Calu3 (cell line): ENCODE measurements around the gene TYW1. TPM values are rescaled to one million over a fixed set of nuclear protein-coding genes. Genes with fewer than 3 reads are reported as not detected.
"Not testable (repeated sequence)": the region's sequence is repeated elsewhere in the genome, so short reads cannot be mapped to it uniquely, and the experiment has no call there.

ENCODE experiments used
- BruUV-seq: library from RNA; stranded (reverse); fragments of 400-500 nt; replicated peaks from 2 replicates; lab custom pipeline; 2021; lab: Mats Ljungman, UMichigan
- CTCF ChIA-PET: fragments of 300-600 bp; sonication (Branson Sonifier 250); formaldehyde crosslinking; loops from one replicate; lab custom pipeline; 2022; ENCODE audit warnings: antibody characterized with exemption; lab: Charles Lee
- DNase-seq: peaks from one replicate; pipeline ENCODE4 v3.0.0; 2022
- H3K27ac Mint-ChIP-seq: one replicate; pipeline ENCODE4 v1.8.0; 2022; ENCODE audit warnings: mixed read lengths; ENCODE audit not compliant: unreplicated experiment
- H3K27me3 Mint-ChIP-seq: one replicate; pipeline ENCODE4 v1.8.0; 2022; ENCODE audit warnings: mixed read lengths; ENCODE audit not compliant: unreplicated experiment
- H3K36me3 Mint-ChIP-seq: one replicate; pipeline ENCODE4 v1.8.0; 2022; ENCODE audit warnings: mild to moderate bottlenecking, moderate library complexity, mixed read lengths; ENCODE audit not compliant: insufficient read depth, unreplicated experiment
- H3K4me1 Mint-ChIP-seq: one replicate; pipeline ENCODE4 v1.8.0; 2022; ENCODE audit warnings: mild to moderate bottlenecking, low read depth, mixed read lengths; ENCODE audit not compliant: unreplicated experiment
- H3K4me3 Mint-ChIP-seq: one replicate; pipeline ENCODE4 v1.8.0; 2022; ENCODE audit warnings: mild to moderate bottlenecking, low read depth, moderate library complexity, mixed read lengths; ENCODE audit not compliant: unreplicated experiment
- H3K9me3 Mint-ChIP-seq: one replicate; pipeline ENCODE4 v1.8.0; 2022; ENCODE audit warnings: low read depth, mixed read lengths; ENCODE audit not compliant: unreplicated experiment
- CTCF ChIP-seq: fragments of 200-600 bp; IDR thresholded peaks from one replicate; pipeline ENCODE4 v1.8.0; 2022; ENCODE audit warnings: antibody characterized with exemption; ENCODE audit not compliant: unreplicated experiment
- intact Hi-C: fragments of 100-400 bp; cut with micrococcal nuclease; formaldehyde crosslinking; loops from one replicate; pipeline ENCODE4 v1.10.0; 2022; ENCODE audit not compliant: unreplicated experiment
- total RNA-seq: library from RNA; stranded (reverse); gene quantifications from 2 replicates; pipeline ENCODE4 v1.2.3, GENCODE V29; 2022

Gene TYW1
- total RNA-seq, 1 experiment from 2014 or later, result 12.1 TPM

DNA sequence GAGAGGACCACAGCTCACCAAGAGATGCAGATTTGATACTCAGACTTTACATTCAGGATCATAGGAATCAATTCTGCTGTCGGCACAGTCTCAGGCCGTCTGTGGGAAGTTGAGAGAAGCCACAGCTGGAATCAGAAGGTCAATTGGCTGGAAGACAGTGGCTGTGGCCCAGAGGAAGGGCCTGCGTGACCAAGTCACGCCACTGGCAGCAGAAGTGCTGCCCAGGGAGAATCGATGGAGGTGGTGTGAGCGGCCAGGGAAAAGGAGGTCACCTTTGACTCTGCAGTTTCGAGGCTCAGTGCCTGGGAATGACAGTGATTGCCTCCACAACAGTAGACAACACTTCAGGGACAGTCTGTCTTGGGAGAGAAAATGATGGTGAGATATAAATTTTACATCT is 239.6 kb downstream of the TYW1 start:
- CTCF ChIA-PET, intact Hi-C loops, H3K36me3 Mint-ChIP-seq, H3K9me3 Mint-ChIP-seq, H3K4me1 Mint-ChIP-seq, BruUV-seq, DNase-seq, H3K27ac Mint-ChIP-seq, H3K4me3 Mint-ChIP-seq, H3K27me3 Mint-ChIP-seq: not testable (repeated sequence)

- H3K4me3 Mint-ChIP-seq, H3K9me3 Mint-ChIP-seq, H3K27ac Mint-ChIP-seq, intact Hi-C loops, DNase-seq, BruUV-seq, H3K36me3 Mint-ChIP-seq, CTCF ChIA-PET, H3K27me3 Mint-ChIP-seq, H3K4me1 Mint-ChIP-seq: not testable (repeated sequence)
Observed at GRCh38 chr7:67242871-67243270, 246.2 kb downstream of the TYW1 start.

GRCh38 chr7:67248364-67248763 is 251.7 kb downstream of the TYW1 start:
- H3K9me3 Mint-ChIP-seq, BruUV-seq, intact Hi-C loops: not testable (repeated sequence)

GRCh38 chr7:67251986-67252558 is 255.4 kb downstream of the TYW1 start:
- no peaks in the 10 kb centered on the region for H3K36me3 Mint-ChIP-seq
- H3K4me3 Mint-ChIP-seq, result no peak overlapping the region
- H3K27ac Mint-ChIP-seq, result no peak overlapping the region
- no peaks in the 10 kb centered on the region for H3K4me1 Mint-ChIP-seq
- no peak for TF ChIP-seq CTCF
- H3K9me3 Mint-ChIP-seq, result peaks cover 3% of the 10 kb centered on the region
- H3K27me3 Mint-ChIP-seq, result no peaks in the 10 kb centered on the region
- DNase-seq, result no peak
- intact Hi-C loops, result no loop called here
- BruUV-seq, result no TSS peak
- CTCF ChIA-PET, result no interaction called here

More at GRCh38 chr7:67248364-67248763, 251.7 kb downstream of the TYW1 start:
- H3K27me3 Mint-ChIP-seq, H3K27ac Mint-ChIP-seq, H3K4me3 Mint-ChIP-seq, H3K36me3 Mint-ChIP-seq, CTCF ChIA-PET, H3K4me1 Mint-ChIP-seq, DNase-seq: not testable (repeated sequence)

DNA sequence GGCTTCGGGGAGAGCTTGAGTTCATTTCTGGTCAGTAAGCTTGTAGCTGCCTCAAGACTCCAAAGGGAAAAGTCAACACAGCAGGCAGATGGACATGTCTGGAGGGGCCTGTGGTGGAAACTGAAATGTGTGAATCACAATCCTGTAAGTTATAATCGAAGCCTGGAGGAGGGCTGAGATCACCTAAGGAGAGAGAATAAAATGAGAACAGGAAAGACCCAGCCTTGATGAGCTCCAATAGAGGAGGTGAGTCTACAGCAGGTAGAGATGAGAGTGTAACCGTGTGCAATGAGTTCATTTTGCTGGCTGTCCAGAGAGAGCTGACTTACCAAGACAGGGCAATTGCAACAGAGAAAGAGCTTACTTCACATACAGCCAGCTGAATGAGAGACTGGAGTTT is 258.4 kb downstream of the TYW1 start:
- H3K27me3 Mint-ChIP-seq, intact Hi-C loops, H3K4me1 Mint-ChIP-seq, H3K27ac Mint-ChIP-seq, DNase-seq, CTCF ChIA-PET, H3K36me3 Mint-ChIP-seq, BruUV-seq, H3K4me3 Mint-ChIP-seq, H3K9me3 Mint-ChIP-seq: not testable (repeated sequence)

GRCh38 chr7:67257779-67258178 is 261.1 kb downstream of the TYW1 start:
- DNase-seq, intact Hi-C loops, H3K27me3 Mint-ChIP-seq, H3K4me1 Mint-ChIP-seq, H3K9me3 Mint-ChIP-seq, BruUV-seq, CTCF ChIA-PET, H3K27ac Mint-ChIP-seq, H3K4me3 Mint-ChIP-seq, H3K36me3 Mint-ChIP-seq: not testable (repeated sequence)

DNA sequence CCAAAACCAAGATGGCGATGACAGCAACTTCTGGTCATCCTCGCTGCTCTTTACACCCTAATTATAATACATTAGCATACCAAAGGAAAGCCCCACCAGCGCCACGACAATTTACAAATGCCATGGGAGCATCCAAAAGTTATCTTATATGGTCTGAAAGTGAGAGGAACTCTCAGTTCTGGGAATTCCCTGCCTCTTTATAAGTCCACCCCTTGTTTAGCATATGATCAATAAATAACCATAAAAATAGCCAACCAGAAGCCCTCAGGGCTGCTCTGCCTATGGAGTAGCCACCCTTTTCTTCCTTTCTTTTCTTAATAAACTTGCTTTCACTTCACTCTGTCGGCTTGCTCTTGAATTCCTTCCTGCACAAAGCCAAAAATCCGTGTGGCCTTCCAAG is 262.7 kb downstream of the TYW1 start:
- not testable (repeated sequence) for H3K27ac Mint-ChIP-seq, H3K9me3 Mint-ChIP-seq, DNase-seq

DNA sequence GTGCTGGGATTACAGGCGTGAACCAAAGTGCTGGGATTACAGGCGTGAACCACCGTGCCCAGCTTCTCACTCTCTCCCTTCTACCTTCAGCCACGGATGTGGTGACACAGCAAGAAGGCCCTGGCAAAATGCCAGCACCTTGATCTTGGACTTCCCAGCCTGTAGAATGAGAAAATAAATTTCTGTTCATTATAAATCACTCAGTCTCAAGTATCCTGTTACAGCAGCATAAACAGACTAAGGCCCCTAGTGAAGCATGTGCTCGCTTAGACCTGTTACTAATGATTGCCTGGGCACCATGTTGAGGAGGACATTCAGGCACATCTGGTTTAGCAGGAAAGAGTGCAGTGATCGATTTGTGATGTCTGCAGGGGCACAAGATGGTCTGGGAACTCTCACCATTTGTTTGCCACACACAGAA is 263.5 kb downstream of the TYW1 start:
- CTCF ChIA-PET, intact Hi-C loops, H3K36me3 Mint-ChIP-seq, BruUV-seq, H3K4me1 Mint-ChIP-seq, H3K4me3 Mint-ChIP-seq, DNase-seq, H3K27me3 Mint-ChIP-seq, H3K9me3 Mint-ChIP-seq, H3K27ac Mint-ChIP-seq: not testable (repeated sequence)

More for the DNA sequence above, 262.7 kb downstream of the TYW1 start:
- BruUV-seq, H3K4me1 Mint-ChIP-seq, H3K36me3 Mint-ChIP-seq, intact Hi-C loops, H3K4me3 Mint-ChIP-seq, H3K27me3 Mint-ChIP-seq, CTCF ChIA-PET: not testable (repeated sequence)

DNA sequence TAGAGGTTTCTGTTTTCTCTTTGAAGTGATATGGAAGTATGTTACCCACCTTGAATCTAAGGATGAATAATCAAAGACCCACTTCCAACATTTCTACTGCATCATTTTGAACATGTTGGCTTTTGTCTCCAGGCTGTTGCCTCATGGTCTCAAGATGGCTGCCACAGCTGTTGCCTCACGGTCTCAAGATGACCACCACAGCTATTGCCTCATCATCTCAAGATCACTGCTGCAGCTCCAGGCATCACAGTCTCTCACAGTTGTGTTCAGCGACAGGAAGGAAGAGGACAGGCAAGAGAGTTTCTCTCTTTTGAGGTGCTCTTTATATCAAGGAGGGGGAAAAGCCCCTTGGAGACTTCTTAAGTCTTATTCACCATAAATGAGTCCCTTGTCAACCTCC is 267.4 kb downstream of the TYW1 start:
- H3K4me1 Mint-ChIP-seq, result not testable (repeated sequence)

More for the DNA sequence above, 267.4 kb downstream of the TYW1 start:
- H3K9me3 Mint-ChIP-seq, CTCF ChIA-PET, H3K36me3 Mint-ChIP-seq, H3K27me3 Mint-ChIP-seq, DNase-seq, BruUV-seq, intact Hi-C loops, H3K4me3 Mint-ChIP-seq, H3K27ac Mint-ChIP-seq: not testable (repeated sequence)
